HG03025 (cell line): ENCODE data around the gene OR5B21.

Experiments
- ATAC-seq: cut with Tn5 transposase; IDR thresholded peaks from one replicate; pipeline ENCODE4 v1.9.1; 2021; ENCODE audit warnings: mild to moderate bottlenecking, moderate library complexity; ENCODE audit not compliant: unreplicated experiment, low FRiP score

The OR5B21 gene

GRCh38 chr11:58508005-58508404 lies at the start of gene OR5B21:
OR5B21 (minus strand) TSS chr11:58508105; CDS start chr11:58508105, 0 bp downstream.
- ATAC-seq: no peak

- ATAC-seq: no peak
Measured at GRCh38 chr11:58549644-58550043, 41.7 kb upstream of the OR5B21 start.

DNA sequence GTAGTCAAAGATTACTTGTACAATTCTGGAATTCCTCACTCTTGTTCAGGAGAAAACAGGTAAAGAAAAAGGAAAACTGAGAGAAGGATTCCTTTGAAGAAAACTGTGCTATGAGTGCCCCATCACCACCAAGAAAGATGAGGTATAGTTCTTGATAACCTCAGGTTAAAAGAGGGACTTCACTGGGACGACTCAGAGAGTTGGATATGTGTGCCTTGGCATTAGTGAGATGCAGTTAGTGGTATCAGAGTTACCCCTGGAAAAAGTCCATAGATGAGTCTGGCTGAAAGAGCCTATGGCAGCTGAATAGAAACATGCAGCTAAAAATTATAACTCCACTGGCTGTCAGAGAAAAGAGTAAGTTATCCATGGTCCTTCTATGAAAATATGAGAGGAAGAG lies 38.9 kb upstream of the OR5B21 start:
- no peak for ATAC-seq

DNA sequence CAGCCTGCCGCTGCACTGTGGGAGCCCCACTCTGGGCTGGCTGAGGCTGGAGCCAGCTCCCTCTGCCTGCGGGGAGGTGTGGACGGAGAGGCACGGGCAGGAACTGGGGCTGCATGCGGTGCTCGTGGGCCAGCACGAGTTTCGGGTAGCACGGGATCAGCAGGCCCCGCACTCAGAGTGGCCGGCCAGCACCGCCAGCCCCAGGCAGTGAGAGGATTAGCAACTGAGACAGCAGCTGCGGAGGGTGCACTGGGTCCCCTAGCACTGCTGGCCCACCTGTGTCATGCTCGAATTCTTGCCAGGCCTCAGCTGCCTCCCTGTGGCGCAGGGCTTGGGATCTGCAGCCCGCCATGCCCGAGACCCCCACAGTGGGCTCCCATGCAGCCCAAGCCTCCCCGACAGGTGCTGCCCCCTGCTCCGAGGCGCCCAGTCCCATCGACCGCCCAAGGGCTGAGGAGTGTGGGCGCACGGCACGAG lies 24.0 kb upstream of the OR5B21 start:
- ATAC-seq: no peak

GRCh38 chr11:58530236-58530635 lies 22.3 kb upstream of the OR5B21 start:
- no peak for ATAC-seq

- no peak for ATAC-seq
Measured at GRCh38 chr11:58527429-58527828, 19.5 kb upstream of the OR5B21 start.

- ATAC-seq: no peak
Measured at GRCh38 chr11:58526721-58527120, 18.8 kb upstream of the OR5B21 start.

DNA sequence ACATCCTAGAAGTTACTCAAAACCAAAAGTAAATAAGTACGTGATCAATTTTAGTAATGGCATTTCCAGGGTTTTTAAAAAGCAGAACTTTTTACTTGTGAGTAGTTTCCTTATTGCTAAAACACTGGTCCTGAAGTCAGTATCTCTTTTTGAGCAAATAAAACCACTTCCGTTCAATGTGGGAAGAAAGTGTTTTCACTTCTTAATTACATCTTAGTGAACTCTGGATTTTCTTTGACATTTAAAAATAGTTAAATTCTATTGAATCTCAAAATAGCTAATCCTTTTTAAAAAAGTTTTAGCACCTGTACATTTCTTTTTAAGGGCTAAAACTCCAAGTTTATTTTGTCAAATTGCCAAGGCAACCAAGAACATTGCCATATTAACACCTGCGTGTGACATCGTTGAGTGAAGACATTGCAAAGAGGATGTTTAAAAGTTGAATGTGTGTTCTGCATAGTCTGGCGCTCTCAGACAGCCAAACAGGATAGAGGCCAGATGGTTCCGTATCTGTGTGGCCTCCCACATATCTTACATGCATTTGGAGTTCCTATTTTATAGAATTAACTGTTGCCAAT lies 17.2 kb upstream of the OR5B21 start:
- ATAC-seq: peak; percentile 87

DNA sequence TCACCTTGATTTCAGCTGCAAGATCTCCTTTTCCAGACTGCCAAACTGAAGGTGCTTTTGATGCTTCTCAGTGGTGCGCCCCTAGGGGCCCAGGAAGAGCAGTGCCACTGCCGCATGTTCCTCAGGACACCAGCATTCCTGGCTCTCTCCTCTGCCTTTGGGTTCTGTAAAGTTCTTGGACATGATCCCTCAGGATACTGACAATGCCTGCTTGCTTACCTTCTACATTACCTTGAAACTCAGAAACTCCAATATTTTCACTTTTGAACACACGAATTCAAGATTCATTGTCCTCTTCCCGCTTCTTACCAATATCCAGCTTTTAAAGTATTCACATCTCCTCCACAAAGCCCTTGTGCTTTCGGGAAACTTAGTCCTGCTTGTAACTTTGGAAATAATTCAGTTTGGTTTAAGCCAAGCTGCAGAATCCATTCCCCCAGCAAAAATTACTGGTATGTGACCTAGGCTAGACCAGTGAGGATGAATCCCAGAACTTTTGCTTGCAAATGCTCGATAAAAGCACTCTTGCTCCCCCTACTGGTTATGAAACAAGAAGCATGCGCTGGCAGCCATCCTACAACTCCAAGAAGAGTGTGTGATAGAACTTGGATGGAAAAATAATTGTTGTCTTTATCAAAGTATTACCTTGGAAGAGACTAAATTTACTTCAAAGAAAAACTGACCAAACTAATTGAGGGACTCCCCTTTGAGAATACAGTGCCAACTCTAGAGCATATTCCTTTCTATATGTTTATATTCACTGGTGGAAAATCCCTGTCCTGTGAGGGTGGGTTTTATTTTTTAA lies 16.5 kb upstream of the OR5B21 start:
- ATAC-seq: peak; percentile 35

DNA sequence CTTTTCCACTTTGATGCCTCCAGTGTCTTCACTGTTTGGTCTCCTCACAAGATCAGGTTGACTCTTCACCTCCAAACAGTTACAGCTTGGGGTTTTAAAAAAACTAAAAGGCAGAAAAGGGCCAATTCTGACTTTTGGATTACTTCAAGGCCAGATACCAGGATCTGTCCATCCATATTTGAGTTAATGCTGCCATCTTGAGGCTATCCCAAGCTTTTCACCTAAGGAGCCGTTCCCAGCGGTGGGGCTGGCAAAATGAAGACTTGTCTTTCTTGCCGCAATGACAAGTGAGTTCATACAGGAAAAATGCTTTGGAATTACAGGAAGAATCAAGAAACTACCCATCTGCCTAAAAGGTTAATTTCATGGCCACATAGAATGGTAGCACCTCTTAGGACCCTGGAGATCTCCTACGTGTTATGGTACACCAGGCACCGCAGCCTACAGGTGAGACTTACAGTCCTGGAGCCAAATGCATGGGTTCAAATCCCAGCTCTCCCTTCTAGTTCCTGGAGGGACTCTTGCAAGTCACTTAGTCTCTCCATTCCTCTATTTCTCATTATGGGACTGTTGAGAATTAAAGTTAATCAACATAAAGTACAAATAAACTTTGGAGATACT lies 6.0 kb upstream of the OR5B21 start:
- ATAC-seq: no peak

DNA sequence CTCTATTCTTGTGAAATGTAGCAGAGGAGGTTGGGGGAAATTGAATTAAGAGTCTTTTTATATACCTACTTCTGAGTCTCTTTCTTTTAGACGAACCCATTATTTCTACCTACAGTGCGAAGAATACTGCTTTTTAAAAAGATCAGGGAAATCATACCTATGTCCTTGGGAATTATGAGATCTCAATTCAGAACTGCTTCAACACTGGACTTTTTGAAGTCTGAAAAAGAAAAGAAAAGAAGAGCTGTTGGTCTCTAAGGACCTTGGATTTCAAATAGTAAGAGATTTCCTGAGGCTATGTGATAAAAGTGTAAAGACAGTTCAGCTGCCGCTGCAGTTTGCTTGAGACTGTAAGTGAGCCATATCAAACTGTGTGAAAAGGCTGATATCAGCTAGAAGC lies 3.7 kb upstream of the OR5B21 start:
- no peak for ATAC-seq

- ATAC-seq: no peak
Measured at GRCh38 chr11:58509748-58510147, 1.8 kb upstream of the OR5B21 start.

DNA sequence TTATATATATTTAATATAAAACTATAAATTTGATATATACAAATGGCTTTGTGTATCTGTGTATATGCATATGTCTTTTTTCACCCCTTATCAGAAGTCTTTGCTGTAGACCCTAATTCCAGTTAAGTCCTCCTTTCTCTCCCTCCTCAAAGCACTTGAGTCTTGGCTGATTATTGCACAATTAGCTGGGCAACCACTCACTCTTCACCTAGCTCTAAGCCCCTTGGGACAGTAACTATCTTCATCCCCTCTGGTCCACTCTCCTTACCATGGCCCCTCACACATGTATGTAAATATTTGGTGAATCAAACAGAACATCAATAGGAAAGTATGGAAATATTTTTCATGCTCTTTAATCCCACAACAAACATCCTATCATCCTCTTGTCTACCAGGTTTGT lies 909 bp upstream of the OR5B21 start:
- ATAC-seq: no peak

- no peak for ATAC-seq
Measured at GRCh38 chr11:58507355-58507754, 550 bp downstream of the OR5B21 start.

GRCh38 chr11:58506935-58507334 lies 970 bp downstream of the OR5B21 start:
- ATAC-seq: no peak

- no peak for ATAC-seq
Measured at GRCh38 chr11:58505849-58506248, 2.1 kb downstream of the OR5B21 start.

DNA sequence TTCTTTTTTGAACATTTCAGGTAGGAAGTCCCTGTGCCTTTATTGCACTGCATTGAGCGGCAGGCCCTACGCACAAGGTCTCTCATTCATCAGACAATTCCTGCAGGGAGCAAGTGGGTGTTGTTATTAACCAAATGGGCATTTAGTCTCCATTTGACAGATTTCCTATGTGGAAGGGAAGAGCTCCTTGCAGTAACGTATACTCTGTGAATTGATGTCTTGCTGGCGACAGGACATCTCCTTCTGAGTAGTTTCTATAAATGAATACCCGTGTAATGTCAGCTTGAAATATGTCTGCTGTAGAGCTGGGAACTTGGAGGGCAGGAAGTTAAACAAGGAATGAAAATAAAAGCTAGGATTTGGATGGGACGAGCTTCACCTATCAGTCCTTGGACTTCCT lies 3.7 kb downstream of the OR5B21 start:
- no peak for ATAC-seq

- peak; percentile 93 for ATAC-seq
Measured at GRCh38 chr11:58503361-58503856, 4.5 kb downstream of the OR5B21 start.

DNA sequence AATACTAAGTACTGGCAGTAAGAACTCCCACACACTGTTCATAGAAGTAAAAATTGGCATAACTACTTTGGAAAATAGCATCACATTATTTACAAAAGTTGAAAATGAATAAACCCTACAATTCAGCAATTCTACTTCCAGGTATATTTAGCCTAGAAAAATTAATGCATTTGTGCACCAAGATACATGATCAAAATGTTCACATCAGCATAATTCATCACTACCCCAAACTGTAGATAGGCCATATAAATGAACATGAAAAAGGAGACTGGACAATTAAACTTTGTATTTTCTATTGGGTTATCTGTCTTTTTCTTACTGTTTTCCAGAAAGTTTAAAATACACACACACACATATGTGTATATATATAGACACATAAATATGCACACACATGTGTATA lies 5.9 kb downstream of the OR5B21 start:
- no peak for ATAC-seq

DNA sequence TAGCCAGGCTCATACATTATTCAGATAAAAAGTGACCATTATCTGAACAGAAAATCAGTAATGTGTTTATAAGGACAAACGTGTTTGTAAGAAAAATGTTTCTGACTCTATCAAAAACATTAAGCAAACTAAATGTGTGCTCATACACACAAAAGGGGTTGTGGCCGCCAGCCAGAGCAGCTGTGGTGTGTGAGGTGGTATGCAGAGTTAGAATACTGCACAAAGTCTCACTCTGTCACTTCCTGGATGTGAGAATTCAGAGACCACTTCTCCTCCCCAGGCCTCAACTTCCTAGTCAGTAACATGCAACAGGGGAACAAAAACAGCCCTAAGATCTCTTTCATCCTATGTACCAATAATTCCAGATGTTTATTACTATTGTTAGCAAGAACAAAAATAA lies 9.4 kb downstream of the OR5B21 start:
- no peak for ATAC-seq

GRCh38 chr11:58497951-58498350 lies 10.0 kb downstream of the OR5B21 start:
- ATAC-seq: no peak
